ENCODE measurements around the gene SIPA1L3. TPM values are rescaled to one million over a fixed set of nuclear protein-coding genes. Genes with fewer than 3 reads are reported as not detected.
"Not testable (repeated sequence)": the region's sequence is repeated elsewhere in the genome, so short reads cannot be mapped to it uniquely, and the experiment has no call there.

SIPA1L3 gene
- total RNA-seq (2022): 36.0 and 36.9 TPM in 2 replicates
- Bru-seq, nascent RNA: percentile 53 among the genes with signal in this experiment
- BruChase-seq, experiment 1, labeled RNA remaining after a 6-hour chase: percentile 52 among the genes with signal in this experiment
- percentile 49 among the genes with signal in this experiment for BruChase-seq, experiment 2, labeled RNA remaining after a 2-hour chase
- long read RNA-seq, partial matches to known transcripts: 16 of 52 reads
- long read RNA-seq, other reads (novel, unspliced or antisense): 34 of 52 reads

- POLR2A ChIA-PET: interaction anchor here (0.5 to 4.2 kb wide), 24 partner anchors 9 to 1069 kb away, joined by 3 to 51 read pairs (median 4); partner anchors contain the start of genes C19orf33, PSMD8, ZNF570 and ZNF573
- Mint-ChIP-seq H3K27ac (ENCODE audit: low read depth, unreplicated experiment) (no peak within 1 kb of the TSS), H3K9me3 (ENCODE audit: unreplicated experiment) (no peaks in the 10 kb centered on the region)
These were observed at the start of gene SIPA1L3 for GRCh38 chr19:37906869-37907734. Gene SIPA1L3, plus strand, starts transcription at chr19:37907208. Its CDS starts 174,358 bp downstream, at chr19:38081566.

GRCh38 chr19:37864501-37864900, 42.5 kb upstream of the SIPA1L3 start:
- Mint-ChIP-seq H3K9me3 (ENCODE audit: unreplicated experiment) (peaks cover 27% of the 10 kb centered on the region), H3K27ac (ENCODE audit: low read depth, unreplicated experiment) (no peak overlapping the region), H3K4me1 (ENCODE audit: insufficient read depth, unreplicated experiment) (peaks cover 15% of the 10 kb centered on the region), H3K27me3 (ENCODE audit: insufficient read depth, unreplicated experiment) (no peaks in the 10 kb centered on the region), H3K36me3 (ENCODE audit: insufficient read depth, unreplicated experiment) (no peaks in the 10 kb centered on the region), H3K4me3 (ENCODE audit: unreplicated experiment) (no peak overlapping the region)
- intact Hi-C loops (cut with micrococcal nuclease): no loop called here
- ChIA-PET CTCF (no interaction called here), POLR2A (interaction anchor here (1.6 kb wide), 1 partner anchor 85 kb away, joined by 4 read pairs; the partner anchor contains the start of gene ZNF573)
- DNase-seq (ENCODE audit: unreplicated experiment): no peak
- no TSS peak for BruUV-seq (replicated peaks)
- no peak for TF ChIP-seq CTCF (IDR thresholded peaks at IDR 0.05; ENCODE audit: unreplicated experiment)

More at GRCh38 chr19:37906869-37907734, at the start of gene SIPA1L3:
- peak; percentile 97 for DNase-seq (ENCODE audit: unreplicated experiment)
- CTCF ChIA-PET: interaction anchor here (0.5 to 8.5 kb wide), 16 partner anchors 11 to 471 kb away, joined by 3 to 51 read pairs (median 3); no protein-coding TSS in a partner anchor
- intact Hi-C loops (cut with micrococcal nuclease): loop anchor here (1.0 kb wide), 3 partner anchors 26 to 188 kb away; no protein-coding TSS in a partner anchor
- Mint-ChIP-seq H3K27me3 (ENCODE audit: insufficient read depth, unreplicated experiment) (no peaks in the 10 kb centered on the region), H3K4me1 (ENCODE audit: insufficient read depth, unreplicated experiment) (peaks cover 13% of the 10 kb centered on the region), H3K4me3 (ENCODE audit: unreplicated experiment) (peak within 1 kb of the TSS; percentile 76), H3K36me3 (ENCODE audit: insufficient read depth, unreplicated experiment) (no peaks in the 10 kb centered on the region)
- no TSS peak for BruUV-seq (replicated peaks)
- no peak for TF ChIP-seq CTCF (IDR thresholded peaks at IDR 0.05; ENCODE audit: unreplicated experiment)

- intact Hi-C loops (cut with micrococcal nuclease): not testable (repeated sequence)
These were observed 41.1 kb upstream of the SIPA1L3 start for GRCh38 chr19:37865930-37866329.

GRCh38 chr19:37867831-37868230, 39.2 kb upstream of the SIPA1L3 start:
- H3K27me3 Mint-ChIP-seq (ENCODE audit: insufficient read depth, unreplicated experiment): no peaks in the 10 kb centered on the region
- DNase-seq (ENCODE audit: unreplicated experiment): peak; percentile 89
- BruUV-seq (replicated peaks): no TSS peak
- H3K36me3 Mint-ChIP-seq (ENCODE audit: insufficient read depth, unreplicated experiment): no peaks in the 10 kb centered on the region
- peaks cover 30% of the 10 kb centered on the region for H3K9me3 Mint-ChIP-seq (ENCODE audit: unreplicated experiment)
- CTCF ChIA-PET: no interaction called here
- TF ChIP-seq CTCF (IDR thresholded peaks at IDR 0.05; ENCODE audit: unreplicated experiment): no peak
- peaks cover 15% of the 10 kb centered on the region for H3K4me1 Mint-ChIP-seq (ENCODE audit: insufficient read depth, unreplicated experiment)
- H3K27ac Mint-ChIP-seq (ENCODE audit: low read depth, unreplicated experiment): peak overlapping the region; percentile 81
- intact Hi-C loops (cut with micrococcal nuclease): no loop called here
- H3K4me3 Mint-ChIP-seq (ENCODE audit: unreplicated experiment): no peak overlapping the region
- POLR2A ChIA-PET: no interaction called here

More at GRCh38 chr19:37865930-37866329, 41.1 kb upstream of the SIPA1L3 start:
- peaks cover 35% of the 10 kb centered on the region for H3K9me3 Mint-ChIP-seq (ENCODE audit: unreplicated experiment)
- H3K4me3 Mint-ChIP-seq (ENCODE audit: unreplicated experiment); DNase-seq (ENCODE audit: unreplicated experiment); CTCF ChIA-PET; H3K27me3 Mint-ChIP-seq (ENCODE audit: insufficient read depth, unreplicated experiment); H3K27ac Mint-ChIP-seq (ENCODE audit: low read depth, unreplicated experiment); BruUV-seq (replicated peaks); POLR2A ChIA-PET; H3K36me3 Mint-ChIP-seq (ENCODE audit: insufficient read depth, unreplicated experiment): not testable (repeated sequence)
- H3K4me1 Mint-ChIP-seq (ENCODE audit: insufficient read depth, unreplicated experiment): peaks cover 15% of the 10 kb centered on the region
